Activated T-helper 1 cell treated with Interleukin-2 at 50 U/mL for 16 hours (primary cell): ENCODE results near the gene GRIN2A.

ENCODE experiments used
- DNase-seq: peaks from one replicate; pipeline ENCODE4 v3.0.0-alpha.2; 2020; ENCODE audit warnings: low read depth

GRIN2A gene

GRCh38 chr16:9965079-9965478 lies 217.1 kb downstream of the GRIN2A start:
- no peak for DNase-seq

GRCh38 chr16:9964426-9964825 lies 217.8 kb downstream of the GRIN2A start:
- no peak for DNase-seq

GRCh38 chr16:9957433-9957832 lies 224.8 kb downstream of the GRIN2A start:
- DNase-seq = no peak

GRCh38 chr16:9957002-9957401 lies 225.2 kb downstream of the GRIN2A start:
- DNase-seq = no peak

GRCh38 chr16:9955677-9956076 lies 226.6 kb downstream of the GRIN2A start:
- no peak for DNase-seq

GRCh38 chr16:9953908-9954570 lies 228.2 kb downstream of the GRIN2A start:
- DNase-seq = no peak

GRCh38 chr16:9950658-9951057 lies 231.6 kb downstream of the GRIN2A start:
- DNase-seq = no peak

- no peak for DNase-seq
Observed at GRCh38 chr16:9949396-9949795, 232.8 kb downstream of the GRIN2A start.

GRCh38 chr16:9948933-9949332 lies 233.3 kb downstream of the GRIN2A start:
- no peak for DNase-seq

GRCh38 chr16:9946022-9946720 lies 236.1 kb downstream of the GRIN2A start:
- DNase-seq = no peak

GRCh38 chr16:9943121-9943520 lies 239.1 kb downstream of the GRIN2A start:
- no peak for DNase-seq

- no peak for DNase-seq
Observed at GRCh38 chr16:9941245-9941644, 241.0 kb downstream of the GRIN2A start.

- no peak for DNase-seq
Observed at GRCh38 chr16:9934723-9935508, 247.3 kb downstream of the GRIN2A start.

GRCh38 chr16:9932919-9933653 lies 249.1 kb downstream of the GRIN2A start:
- DNase-seq = no peak

GRCh38 chr16:9932000-9932399 lies 250.2 kb downstream of the GRIN2A start:
- no peak for DNase-seq

GRCh38 chr16:9929836-9930235 lies 252.4 kb downstream of the GRIN2A start:
- no peak for DNase-seq

- DNase-seq = no peak
Observed at GRCh38 chr16:9929313-9929712, 252.9 kb downstream of the GRIN2A start.

- no peak for DNase-seq
Observed at GRCh38 chr16:9922441-9922840, 259.8 kb downstream of the GRIN2A start.

GRCh38 chr16:9921997-9922396 lies 260.2 kb downstream of the GRIN2A start:
- no peak for DNase-seq

GRCh38 chr16:9919460-9919859 lies 262.8 kb downstream of the GRIN2A start:
- no peak for DNase-seq

- DNase-seq = no peak
Observed at GRCh38 chr16:9917691-9918090, 264.5 kb downstream of the GRIN2A start.

- no peak for DNase-seq
Observed at GRCh38 chr16:9913604-9914326, 268.5 kb downstream of the GRIN2A start.
